ENCODE data around the gene HNRNPAB.

The HNRNPAB gene

GRCh38 chr5:178187014-178187413 lies 17.3 kb upstream of the HNRNPAB start, which contains the start of gene GMCL2:
GMCL2 (minus strand) TSS chr5:178187371; CDS start chr5:178187299, 72 bp downstream.
- Histone ChIP-seq H3K36me3 (ENCODE audit: control insufficient read depth in 2 of 2, insufficient read depth in 1 of 2, low read length in 2 of 2) (no peaks in the 10 kb centered on the region), H3K9me3 (ENCODE audit: control insufficient read depth, insufficient read depth, low read depth, low read length) (no peaks in the 10 kb centered on the region), H3K4me3 (ENCODE audit: low read depth, low read length) (no peak within 1 kb of the TSS), H3K4me1 (ENCODE audit: control insufficient read depth, insufficient read depth, low read length) (no peaks in the 10 kb centered on the region), H3K27ac (ENCODE audit: extremely low read depth, low read depth, low read length) (no peak within 1 kb of the TSS)
- POLR2A ChIA-PET, result interaction anchor here (2.7 kb wide), 1 partner anchor 17 kb away, joined by 18 read pairs; the partner anchor contains the start of gene HNRNPAB
- CTCF ChIA-PET, result interaction anchor here (1.1 to 1.3 kb wide), 2 partner anchors 10 to 111 kb away, joined by 3 read pairs; no protein-coding TSS in a partner anchor
- TF ChIP-seq KLF16 (tag by site-specific recombination; IDR thresholded peaks at IDR 0.05), result no peak
- TF ChIP-seq CTCF (tag by site-specific recombination; IDR thresholded peaks at IDR 0.05), result no peak
- TF ChIP-seq ZNF707 (tag by site-specific recombination; IDR thresholded peaks at IDR 0.05), result no peak
- no peak for TF ChIP-seq SALL2 (tag by site-specific recombination; IDR thresholded peaks at IDR 0.05; ENCODE audit: borderline replicate concordance)
- no peak for TF ChIP-seq KLF10 (tag by site-specific recombination; IDR thresholded peaks at IDR 0.05)
- TF ChIP-seq ZBTB11 (tag by site-specific recombination; conservative IDR thresholded peaks at IDR 0.05; ENCODE audit: low read depth), result no peak
- TF ChIP-seq ZFP69B (tag by site-specific recombination; IDR thresholded peaks at IDR 0.05), result no peak
- no peak for TF ChIP-seq HOXD13 (CRISPR knock-in tag; IDR thresholded peaks at IDR 0.05; ENCODE audit: borderline replicate concordance)
- TF ChIP-seq ZNF366 (tag by site-specific recombination; conservative IDR thresholded peaks at IDR 0.05), result no peak
- no peak for TF ChIP-seq IKZF3 (tag by site-specific recombination; IDR thresholded peaks at IDR 0.05)
- no peak for TF ChIP-seq ZBTB8A (tag by site-specific recombination; IDR thresholded peaks at IDR 0.05)
- TF ChIP-seq ZNF37A (tag by site-specific recombination; IDR thresholded peaks at IDR 0.05), result no peak
- TF ChIP-seq ZEB2 (tag by site-specific recombination; IDR thresholded peaks at IDR 0.05), result no peak
- no peak for TF ChIP-seq ZNF302 (tag by site-specific recombination; IDR thresholded peaks at IDR 0.05; ENCODE audit: low read depth)
- TF ChIP-seq PRDM10 (tag by site-specific recombination; IDR thresholded peaks at IDR 0.05), result no peak
- no peak for TF ChIP-seq GFI1B (tag by site-specific recombination; IDR thresholded peaks at IDR 0.05)
- TF ChIP-seq ZNF404 (tag by site-specific recombination; IDR thresholded peaks at IDR 0.05), result no peak
- no peak for TF ChIP-seq ZSCAN5A (tag by site-specific recombination; IDR thresholded peaks at IDR 0.05)
- TF ChIP-seq ZFHX2 (tag by site-specific recombination; conservative IDR thresholded peaks at IDR 0.05), result no peak
- no peak for TF ChIP-seq ZNF341 (tag by site-specific recombination; IDR thresholded peaks at IDR 0.05; ENCODE audit: low read depth)

Data from HEK293 (cell line).